T-cell (primary cell): ENCODE measurements around the gene SEPTIN10. TPM values are rescaled to one million over a fixed set of nuclear protein-coding genes. Genes with fewer than 3 reads are reported as not detected.

Experiments
- ATAC-seq, 4 experiments: fragments of 200-7000 bp in 3 of 4; fragments of 150-1000 bp in 1 of 4; cut with Tn5 transposase; replicated peaks in 1 of 4; 1 replicate in 3 of 4; 2 replicates in 1 of 4; pipeline ENCODE4 v1.10.0; 2021; ENCODE audit warnings: moderate library complexity in 3 of 4, mild to moderate bottlenecking in 2 of 4, moderate number of reproducible peaks in 1 of 4
- CTCF ChIA-PET, 2 donors: fragments of 300-600 bp; sonication (Branson Sonifier 250); formaldehyde crosslinking; loops; one replicate each; lab custom pipeline; 2022; ENCODE audit warnings: antibody characterized with exemption in 2 of 2; lab: Charles Lee
- POLR2A ChIA-PET, 2 donors: fragments of 300-600 bp; sonication (Branson Sonifier 250); formaldehyde crosslinking; loops; one replicate each; lab custom pipeline; 2022; ENCODE audit warnings: antibody characterized with exemption in 2 of 2; lab: Charles Lee
- DNase-seq, 35 experiments: peaks; one replicate each; pipeline versions ENCODE4 v3.0.0 to v3.0.0-alpha.2; 2013 to 2023
- H3K27ac ChIP-seq: one replicate; pipeline ENCODE4 v1.5.1; 2013; ENCODE audit warnings: low read length
- H3K27me3 ChIP-seq, 2 experiments: replicated peaks in 1 of 2; 1 replicate in 1 of 2; 2 replicates in 1 of 2; pipeline versions ENCODE4 v1.6.1 to v1.7.0; 2013; ENCODE audit warnings: low read length in 1 of 2, mixed read lengths in 1 of 2; ENCODE audit not compliant: control insufficient read depth in 2 of 2, insufficient read depth in 2 of 2; ENCODE audit errors: extremely low read depth in 1 of 2
- H3K36me3 ChIP-seq, 2 donors: 1 replicate in 1 of 2; 2 replicates in 1 of 2; pipeline versions ENCODE4 v1.6.1 to v1.7.0; 2013; ENCODE audit warnings: low read length in 1 of 2; ENCODE audit not compliant: control insufficient read depth in 2 of 2, insufficient read depth in 1 of 2; ENCODE audit errors: extremely low read depth in 1 of 2
- H3K4me1 ChIP-seq, 2 experiments: 1 replicate in 1 of 2; 2 replicates in 1 of 2; pipeline versions ENCODE4 v1.6.1 to v1.7.0; 2013; ENCODE audit warnings: low read length in 2 of 2, mixed read lengths in 1 of 2; ENCODE audit not compliant: insufficient read depth in 2 of 2, control insufficient read depth in 1 of 2; ENCODE audit errors: extremely low read depth in 1 of 2
- H3K4me3 ChIP-seq, 2 donors: 1 replicate in 1 of 2; 2 replicates in 1 of 2; pipeline versions ENCODE4 v1.5.1 to v1.7.0; 2013; ENCODE audit warnings: mild to moderate bottlenecking in 2 of 2, low read length in 1 of 2, moderate library complexity in 1 of 2; ENCODE audit not compliant: control insufficient read depth in 1 of 2; ENCODE audit errors: extremely low read depth in 1 of 2
- H3K9me3 ChIP-seq: 2 replicates; pipeline ENCODE4 v1.7.0; 2013
- H3K27ac Mint-ChIP-seq, 2 donors: one replicate each; pipeline ENCODE4 v1.8.0; 2020 to 2021; ENCODE audit warnings: mild to moderate bottlenecking in 2 of 2, mixed read lengths in 2 of 2
- H3K27me3 Mint-ChIP-seq, 2 donors: one replicate each; pipeline ENCODE4 v1.8.0; 2021 to 2022; ENCODE audit warnings: mixed read lengths in 2 of 2
- H3K36me3 Mint-ChIP-seq: one replicate; pipeline ENCODE4 v1.8.0; 2021; ENCODE audit warnings: mixed read lengths
- H3K4me1 Mint-ChIP-seq, 3 donors: one replicate each; pipeline ENCODE4 v1.8.0; 2020 to 2022; ENCODE audit warnings: mixed read lengths in 3 of 3, mild to moderate bottlenecking in 1 of 3
- H3K4me3 Mint-ChIP-seq, 3 donors: one replicate each; pipeline ENCODE4 v1.8.0; 2020 to 2022; ENCODE audit warnings: mild to moderate bottlenecking in 3 of 3, mixed read lengths in 3 of 3, moderate library complexity in 3 of 3
- H3K9me3 Mint-ChIP-seq, 3 donors: one replicate each; pipeline ENCODE4 v1.8.0; 2020 to 2022; ENCODE audit warnings: mixed read lengths in 3 of 3
- WGBS: methylation state at CpG from one replicate; pipeline ENCODE4 v1.1.5; 2013; ENCODE audit warnings: missing lambda C conversion rate; ENCODE audit not compliant: insufficient coverage; 5-methylcytosine and 5-hydroxymethylcytosine counted together
- total RNA-seq, 35 experiments: library from RNA in 6 of 35; stranded (reverse) in 6 of 35; fragments of 120-200 nt in 1 of 35; gene quantifications; one replicate each; pipeline versions ENCODE4 v1.2.1 to v1.2.4 and lab custom pipeline; 2013 to 2026

Gene SEPTIN10
- total RNA-seq, 5 donors from 2014 or later (not counting 1 experiment from before 2014, with no cell fraction given) = 2.2 to 3.7 (median 3.3) TPM

- Histone ChIP-seq H3K4me1 (no peaks in the 10 kb centered on the region), H3K27ac (no peak overlapping the region), H3K27me3 (peaks cover 0 to 31% of the 10 kb centered on the region in 2 experiments), H3K9me3 (no peaks in the 10 kb centered on the region), H3K36me3 (no peaks in the 10 kb centered on the region), H3K4me3 (no peak overlapping the region)
- CTCF ChIA-PET = interaction anchor here in 1 of 2 donors (1.0 kb wide), 1 partner anchor 9 kb away, joined by 3 read pairs; no protein-coding TSS in a partner anchor
- no peaks in the 10 kb centered on the region for H3K4me1 Mint-ChIP-seq
- DNase-seq (no peak), ATAC-seq (no peak)
- no peaks in the 10 kb centered on the region for H3K9me3 Mint-ChIP-seq
- 100% methylated on average over 1 of the region's 4 CpGs for WGBS
- no peak overlapping the region for H3K27ac Mint-ChIP-seq
- POLR2A ChIA-PET = no interaction called here
- H3K27me3 Mint-ChIP-seq = peaks cover 33 to 47% of the 10 kb centered on the region in 2 donors
- H3K4me3 Mint-ChIP-seq = no peak overlapping the region
- no peaks in the 10 kb centered on the region for H3K36me3 Mint-ChIP-seq
These were observed 10.6 kb upstream of the SEPTIN10 start for GRCh38 chr2:109624339-109624738.

- Histone ChIP-seq H3K9me3 (no peaks in the 10 kb centered on the region), H3K27ac (no peak overlapping the region), H3K4me3 (no peak overlapping the region), H3K4me1 (no peaks in the 10 kb centered on the region), H3K36me3 (no peaks in the 10 kb centered on the region), H3K27me3 (peaks cover 0 to 31% of the 10 kb centered on the region in 2 experiments)
- Mint-ChIP-seq H3K27me3 (peaks cover 37 to 51% of the 10 kb centered on the region in 2 donors), H3K27ac (no peak overlapping the region), H3K4me1 (no peaks in the 10 kb centered on the region), H3K4me3 (no peak overlapping the region), H3K36me3 (no peaks in the 10 kb centered on the region), H3K9me3 (no peaks in the 10 kb centered on the region)
- ChIA-PET CTCF (interaction anchor here in 1 of 2 donors (1.0 kb wide), 1 partner anchor 9 kb away, joined by 3 read pairs; no protein-coding TSS in a partner anchor), POLR2A (no interaction called here)
- 92% methylated on average over 2 of the region's 4 CpGs for WGBS
- ATAC-seq (no peak), DNase-seq (no peak)
These were observed 10.2 kb upstream of the SEPTIN10 start for GRCh38 chr2:109623923-109624322.

DNA sequence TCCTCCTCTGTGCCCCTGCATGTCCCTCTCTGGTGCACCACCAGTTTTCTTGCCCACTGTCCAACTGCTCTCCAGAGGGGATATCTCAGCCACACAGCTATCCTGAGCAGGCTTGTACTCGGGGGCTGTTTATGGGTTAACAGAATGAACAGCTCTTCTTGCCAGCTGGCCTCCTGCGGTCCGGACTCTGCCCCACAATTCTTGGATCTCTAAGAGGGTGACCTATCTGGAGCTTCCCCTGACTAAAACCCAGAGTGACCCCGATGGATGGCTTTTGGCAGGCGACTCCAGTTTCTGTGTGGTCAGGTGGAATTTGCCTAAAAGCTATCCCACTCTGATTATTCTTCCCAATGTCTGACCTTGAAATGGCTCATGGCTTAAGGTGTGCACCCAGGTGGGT is 9.5 kb upstream of the SEPTIN10 start:
- ATAC-seq = no peak
- peaks cover 41 to 52% of the 10 kb centered on the region in 2 donors for H3K27me3 Mint-ChIP-seq

GRCh38 chr2:109619032-109619615 is 5.4 kb upstream of the SEPTIN10 start:
- H3K27me3 Mint-ChIP-seq = peaks cover 62 to 64% of the 10 kb centered on the region in 2 donors
- Histone ChIP-seq H3K27me3 (peaks cover 11 to 41% of the 10 kb centered on the region in 2 experiments), H3K4me3 (no peak overlapping the region), H3K27ac (no peak overlapping the region), H3K36me3 (no peaks in the 10 kb centered on the region), H3K4me1 (peaks cover 0 to 13% of the 10 kb centered on the region in 2 experiments), H3K9me3 (no peaks in the 10 kb centered on the region)
- no peak overlapping the region for H3K4me3 Mint-ChIP-seq
- H3K36me3 Mint-ChIP-seq = no peaks in the 10 kb centered on the region
- H3K9me3 Mint-ChIP-seq = no peaks in the 10 kb centered on the region
- ATAC-seq = no peak
- DNase-seq = no peak
- ChIA-PET CTCF (no interaction called here), POLR2A (no interaction called here)
- WGBS = no CpG with 5 or more reads among the region's 4 CpGs
- H3K27ac Mint-ChIP-seq = no peak overlapping the region
- peaks cover 0 to 7% (median 5%) of the 10 kb centered on the region in 3 donors for H3K4me1 Mint-ChIP-seq

More for the DNA sequence above, 9.5 kb upstream of the SEPTIN10 start:
- Histone ChIP-seq H3K4me3 (no peak overlapping the region), H3K27me3 (peaks cover 0 to 31% of the 10 kb centered on the region in 2 experiments), H3K36me3 (no peaks in the 10 kb centered on the region), H3K4me1 (no peaks in the 10 kb centered on the region), H3K9me3 (no peaks in the 10 kb centered on the region), H3K27ac (no peak overlapping the region)
- H3K36me3 Mint-ChIP-seq = no peaks in the 10 kb centered on the region
- no peaks in the 10 kb centered on the region for H3K4me1 Mint-ChIP-seq
- no peak overlapping the region for H3K27ac Mint-ChIP-seq
- ChIA-PET POLR2A (no interaction called here), CTCF (interaction anchor here in 1 of 2 donors (1.0 kb wide), 1 partner anchor 8 kb away, joined by 3 read pairs; no protein-coding TSS in a partner anchor)
- WGBS = 79% methylated on average over 3 of the region's 5 CpGs
- no peak for DNase-seq
- no peak overlapping the region for H3K4me3 Mint-ChIP-seq
- no peaks in the 10 kb centered on the region for H3K9me3 Mint-ChIP-seq

- peaks cover 57 to 61% of the 10 kb centered on the region in 2 donors for H3K27me3 Mint-ChIP-seq
- no peak overlapping the region for H3K27ac Mint-ChIP-seq
- no peak for ATAC-seq
- H3K9me3 Mint-ChIP-seq = peaks cover 0 to 5% (median 0%) of the 10 kb centered on the region in 3 donors
- ChIA-PET CTCF (no interaction called here), POLR2A (no interaction called here)
- no CpG with 5 or more reads among the region's 5 CpGs for WGBS
- DNase-seq = no peak
- no peak overlapping the region for H3K4me3 ChIP-seq
- H3K9me3 ChIP-seq = peaks cover 2% of the 10 kb centered on the region
- peak overlapping the region; percentile 14 to 49 (median 28) for H3K4me3 Mint-ChIP-seq
- peaks cover 16 to 38% of the 10 kb centered on the region in 2 experiments for H3K27me3 ChIP-seq
- H3K36me3 ChIP-seq = no peaks in the 10 kb centered on the region
- no peak overlapping the region for H3K27ac ChIP-seq
- no peaks in the 10 kb centered on the region for H3K36me3 Mint-ChIP-seq
- H3K4me1 Mint-ChIP-seq = peaks cover 0 to 19% (median 14%) of the 10 kb centered on the region in 3 donors
- peaks cover 0 to 18% of the 10 kb centered on the region in 2 experiments for H3K4me1 ChIP-seq
These were observed 2.4 kb upstream of the SEPTIN10 start for GRCh38 chr2:109616184-109616583.

GRCh38 chr2:109615637-109616144 is 1.9 kb upstream of the SEPTIN10 start:
- WGBS = 44% methylated on average over 16 of the region's 24 CpGs
- no peak overlapping the region for H3K27ac ChIP-seq
- H3K27me3 Mint-ChIP-seq = peaks cover 56 to 62% of the 10 kb centered on the region in 2 donors
- peaks cover 0 to 5% (median 0%) of the 10 kb centered on the region in 3 donors for H3K9me3 Mint-ChIP-seq
- peaks cover 0 to 18% of the 10 kb centered on the region in 2 experiments for H3K4me1 ChIP-seq
- CTCF ChIA-PET = interaction anchor here (0.6 to 0.8 kb wide), 2 partner anchors 8 to 67 kb away, joined by 3 to 5 read pairs; no protein-coding TSS in a partner anchor
- H3K4me1 Mint-ChIP-seq = peaks cover 0 to 19% (median 14%) of the 10 kb centered on the region in 3 donors
- peaks cover 2% of the 10 kb centered on the region for H3K9me3 ChIP-seq
- H3K27me3 ChIP-seq = peaks cover 16 to 36% of the 10 kb centered on the region in 2 experiments
- H3K36me3 Mint-ChIP-seq = no peaks in the 10 kb centered on the region
- ATAC-seq (no peak), DNase-seq (no peak)
- H3K27ac Mint-ChIP-seq = no peak overlapping the region
- peak overlapping the region; percentile 6 to 56 (median 49) for H3K4me3 Mint-ChIP-seq
- H3K36me3 ChIP-seq = no peaks in the 10 kb centered on the region
- POLR2A ChIA-PET = no interaction called here
- peak overlapping the region in 1 of 2 donors; percentile 66 for H3K4me3 ChIP-seq
